Trophoblast cell (in vitro differentiated cells and primary cell): ENCODE data around the gene IFITM10.
"Not testable (repeated sequence)": the region's sequence is repeated elsewhere in the genome, so short reads cannot be mapped to it uniquely, and the experiment has no call there.

Experiments
- DNase-seq, 2 donors: peaks; one replicate each; pipeline ENCODE4 v3.0.0-alpha.2; 2016
- H2AFZ ChIP-seq: 2 replicates; pipeline ENCODE4 v1.6.1; 2013; ENCODE audit warnings: low read length, moderate library complexity, mild to moderate bottlenecking; ENCODE audit not compliant: insufficient read depth, poor library complexity
- H2AK5ac ChIP-seq: 2 replicates; pipeline ENCODE4 v1.6.1; 2013; ENCODE audit warnings: mild to moderate bottlenecking, low read length
- H2BK120ac ChIP-seq: 2 replicates; pipeline ENCODE4 v1.6.1; 2013; ENCODE audit warnings: low read length, mild to moderate bottlenecking, moderate library complexity; ENCODE audit not compliant: insufficient read depth, poor library complexity
- H2BK12ac ChIP-seq: 2 replicates; pipeline ENCODE4 v1.6.1; 2013; ENCODE audit warnings: mild to moderate bottlenecking, low read length, moderate library complexity
- H2BK5ac ChIP-seq: 2 replicates; pipeline ENCODE4 v1.6.1; 2013; ENCODE audit warnings: low read length, low read depth, moderate library complexity, mild to moderate bottlenecking; ENCODE audit not compliant: poor library complexity
- H3K14ac ChIP-seq: 2 replicates; pipeline ENCODE4 v1.6.1; 2013; ENCODE audit warnings: mild to moderate bottlenecking, low read length
- H3K18ac ChIP-seq: 2 replicates; pipeline ENCODE4 v1.6.1; 2013; ENCODE audit warnings: mild to moderate bottlenecking, low read length
- H3K23ac ChIP-seq: 2 replicates; pipeline ENCODE4 v1.6.1; 2013; ENCODE audit warnings: low read length
- H3K27ac ChIP-seq: 2 replicates; pipeline ENCODE4 v1.5.1; 2013; ENCODE audit warnings: low read depth, mild to moderate bottlenecking, inconsistent platforms, low read length, moderate library complexity
- H3K27me3 ChIP-seq: 2 replicates; pipeline ENCODE4 v1.6.1; 2013; ENCODE audit warnings: inconsistent platforms, mild to moderate bottlenecking, low read length, moderate library complexity; ENCODE audit not compliant: insufficient read depth
- H3K36me3 ChIP-seq, 2 experiments: 1 replicate in 1 of 2; 2 replicates in 1 of 2; pipeline ENCODE4 v1.6.1; 2013; ENCODE audit warnings: low read length in 2 of 2, mild to moderate bottlenecking in 2 of 2, moderate library complexity in 1 of 2; ENCODE audit not compliant: insufficient read depth in 2 of 2, control insufficient read depth in 1 of 2
- H3K4ac ChIP-seq: 2 replicates; pipeline ENCODE4 v1.6.1; 2013; ENCODE audit warnings: low read depth, mild to moderate bottlenecking, low read length, moderate library complexity
- H3K4me1 ChIP-seq, 2 experiments: 1 replicate in 1 of 2; 2 replicates in 1 of 2; pipeline ENCODE4 v1.6.1; 2013; ENCODE audit warnings: low read length in 2 of 2, mild to moderate bottlenecking in 2 of 2, moderate library complexity in 1 of 2; ENCODE audit not compliant: insufficient read depth in 2 of 2, control insufficient read depth in 1 of 2
- H3K4me2 ChIP-seq: 2 replicates; pipeline ENCODE4 v1.6.1; 2013; ENCODE audit warnings: inconsistent platforms, mild to moderate bottlenecking, low read length, moderate library complexity
- H3K4me3 ChIP-seq: 2 replicates; pipeline ENCODE4 v1.5.1; 2013; ENCODE audit warnings: mild to moderate bottlenecking, low read depth, low read length, inconsistent platforms
- H3K79me1 ChIP-seq: one replicate; pipeline ENCODE4 v1.6.1; 2013; ENCODE audit warnings: low read length
- H3K79me2 ChIP-seq: 2 replicates; pipeline ENCODE4 v1.6.1; 2013; ENCODE audit warnings: low read length, mild to moderate bottlenecking; ENCODE audit not compliant: control insufficient read depth, insufficient read depth, poor library complexity
- H3K9ac ChIP-seq: 2 replicates; pipeline ENCODE4 v1.6.1; 2013; ENCODE audit warnings: mild to moderate bottlenecking, low read length
- H3K9me3 ChIP-seq: 2 replicates; pipeline ENCODE4 v1.6.1; 2013; ENCODE audit warnings: low read depth, mild to moderate bottlenecking, control low read depth, inconsistent platforms, low read length; ENCODE audit not compliant: insufficient read depth
- H4K12ac ChIP-seq: 2 replicates; pipeline ENCODE4 v1.6.1; 2013; ENCODE audit warnings: low read depth, mild to moderate bottlenecking, low read length, moderate library complexity
- H4K8ac ChIP-seq: 2 replicates; pipeline ENCODE4 v1.6.1; 2013; ENCODE audit warnings: low read depth, mild to moderate bottlenecking, low read length, moderate library complexity
- H4K91ac ChIP-seq: one replicate; pipeline ENCODE4 v1.6.1; 2013; ENCODE audit warnings: low read depth, mild to moderate bottlenecking, low read length, moderate library complexity
- whole genome bisulfite sequencing: extraction: QIAGEN DNeasy Blood & Tissue Kit; methylation state at CpG from one replicate; pipeline ENCODE4 v1.1.7; 2013; ENCODE audit warnings: missing lambda C conversion rate; ENCODE audit not compliant: insufficient read length, insufficient coverage; ENCODE audit errors: extremely low coverage; 5-methylcytosine and 5-hydroxymethylcytosine counted together

IFITM10 gene

GRCh38 chr11:1689250-1690166 lies 60.9 kb downstream of the IFITM10 start:
- not testable (repeated sequence) for H3K36me3 ChIP-seq, H3K18ac ChIP-seq, H2BK5ac ChIP-seq, H3K4ac ChIP-seq, H3K9me3 ChIP-seq, H2BK120ac ChIP-seq, H2AFZ ChIP-seq, H3K9ac ChIP-seq, H3K79me2 ChIP-seq, H2BK12ac ChIP-seq, H3K4me1 ChIP-seq, H3K14ac ChIP-seq, H3K4me2 ChIP-seq, H2AK5ac ChIP-seq, H3K27ac ChIP-seq, H3K23ac ChIP-seq, H4K12ac ChIP-seq, H3K79me1 ChIP-seq, H3K4me3 ChIP-seq, H4K8ac ChIP-seq, H3K27me3 ChIP-seq, DNase-seq, H4K91ac ChIP-seq
- WGBS: no CpG with 5 or more reads among the region's 32 CpGs

GRCh38 chr11:1688336-1688947 lies 62.0 kb downstream of the IFITM10 start:
- not testable (repeated sequence) for H3K9me3 ChIP-seq, H3K27ac ChIP-seq, H4K8ac ChIP-seq, H3K4me1 ChIP-seq, H3K14ac ChIP-seq, H3K36me3 ChIP-seq, H3K79me1 ChIP-seq, H3K4me2 ChIP-seq, H4K91ac ChIP-seq, H2BK120ac ChIP-seq, H3K79me2 ChIP-seq, H2AK5ac ChIP-seq, H2AFZ ChIP-seq, H3K18ac ChIP-seq, H3K23ac ChIP-seq, H2BK5ac ChIP-seq, H3K4ac ChIP-seq, H2BK12ac ChIP-seq, H3K27me3 ChIP-seq, H3K4me3 ChIP-seq, H4K12ac ChIP-seq, DNase-seq, H3K9ac ChIP-seq
- no CpG with 5 or more reads among the region's 19 CpGs for WGBS

GRCh38 chr11:1686220-1686619 lies 64.2 kb downstream of the IFITM10 start:
- H2BK120ac ChIP-seq, H2BK12ac ChIP-seq, H3K79me2 ChIP-seq, H3K4me3 ChIP-seq, H2BK5ac ChIP-seq, H3K14ac ChIP-seq, H3K9ac ChIP-seq, H3K4me2 ChIP-seq, H3K79me1 ChIP-seq, H4K8ac ChIP-seq, H3K27ac ChIP-seq, H3K18ac ChIP-seq, H3K27me3 ChIP-seq, H3K4ac ChIP-seq, H2AFZ ChIP-seq, H2AK5ac ChIP-seq, H3K36me3 ChIP-seq, H3K9me3 ChIP-seq, H3K4me1 ChIP-seq, H4K12ac ChIP-seq, DNase-seq, H3K23ac ChIP-seq, H4K91ac ChIP-seq: not testable (repeated sequence)
- no CpG with 5 or more reads among the region's 15 CpGs for WGBS

- no CpG with 5 or more reads among the region's 18 CpGs for WGBS
- H3K27me3 ChIP-seq, H2BK120ac ChIP-seq, H3K27ac ChIP-seq, H3K79me1 ChIP-seq, H3K4me3 ChIP-seq, H3K18ac ChIP-seq, H2BK12ac ChIP-seq, H3K4me2 ChIP-seq, H3K4ac ChIP-seq, H3K9ac ChIP-seq, H3K23ac ChIP-seq, H2BK5ac ChIP-seq, H3K79me2 ChIP-seq, H3K36me3 ChIP-seq, H3K9me3 ChIP-seq, H2AK5ac ChIP-seq, H4K12ac ChIP-seq, H4K8ac ChIP-seq, DNase-seq, H3K4me1 ChIP-seq, H3K14ac ChIP-seq, H2AFZ ChIP-seq, H4K91ac ChIP-seq: not testable (repeated sequence)
Measured at GRCh38 chr11:1684886-1685874, 65.2 kb downstream of the IFITM10 start.
